RKO (cell line): ENCODE results near the gene DNMT1.
"Not testable (repeated sequence)": the region's sequence is repeated elsewhere in the genome, so short reads cannot be mapped to it uniquely, and the experiment has no call there.

Experiments
- DNase-seq: peaks from one replicate; pipeline ENCODE4 v3.0.0-alpha.2; 2016; ENCODE audit warnings: low spot score

Gene DNMT1

GRCh38 chr19:10182847-10183246 is 11.9 kb downstream of the DNMT1 start:
- no peak for DNase-seq

- DNase-seq = no peak
Observed at GRCh38 chr19:10182076-10182475, 12.7 kb downstream of the DNMT1 start.

- no peak for DNase-seq
Observed at GRCh38 chr19:10180459-10180858, 14.3 kb downstream of the DNMT1 start.

- DNase-seq = not testable (repeated sequence)
Observed at GRCh38 chr19:10180024-10180423, 14.7 kb downstream of the DNMT1 start.

GRCh38 chr19:10173527-10173926 is 21.2 kb downstream of the DNMT1 start:
- DNase-seq = no peak

- no peak for DNase-seq
Observed at GRCh38 chr19:10168386-10168948, 26.3 kb downstream of the DNMT1 start.

- DNase-seq = no peak
Observed at GRCh38 chr19:10167459-10167858, 27.3 kb downstream of the DNMT1 start.

GRCh38 chr19:10166501-10166900 is 28.3 kb downstream of the DNMT1 start:
- DNase-seq = not testable (repeated sequence)

GRCh38 chr19:10166046-10166445 is 28.7 kb downstream of the DNMT1 start:
- no peak for DNase-seq

GRCh38 chr19:10163536-10163935 is 31.2 kb downstream of the DNMT1 start:
- DNase-seq = no peak

- DNase-seq = no peak
Observed at GRCh38 chr19:10159610-10160009, 35.1 kb downstream of the DNMT1 start.

- no peak for DNase-seq
Observed at GRCh38 chr19:10158485-10158884, 36.3 kb downstream of the DNMT1 start.

- no peak for DNase-seq
Observed at GRCh38 chr19:10158071-10158470, 36.7 kb downstream of the DNMT1 start.

- DNase-seq = peak; percentile 63
Observed at GRCh38 chr19:10155839-10156238, 38.9 kb downstream of the DNMT1 start.

GRCh38 chr19:10152100-10152499 is 42.7 kb downstream of the DNMT1 start:
- peak; percentile 38 for DNase-seq

- no peak for DNase-seq
Observed at GRCh38 chr19:10151521-10151920, 43.2 kb downstream of the DNMT1 start.

- no peak for DNase-seq
Observed at GRCh38 chr19:10149427-10149826, 45.3 kb downstream of the DNMT1 start.

GRCh38 chr19:10146142-10146541 is 48.6 kb downstream of the DNMT1 start:
- no peak for DNase-seq

- no peak for DNase-seq
Observed at GRCh38 chr19:10145031-10145430, 49.7 kb downstream of the DNMT1 start.

GRCh38 chr19:10144361-10144760 is 50.4 kb downstream of the DNMT1 start:
- no peak for DNase-seq

GRCh38 chr19:10143681-10144080 is 51.1 kb downstream of the DNMT1 start:
- DNase-seq = no peak

GRCh38 chr19:10142701-10143375 is 51.9 kb downstream of the DNMT1 start:
- no peak for DNase-seq

- DNase-seq = no peak
Observed at GRCh38 chr19:10141973-10142372, 52.8 kb downstream of the DNMT1 start.

GRCh38 chr19:10141479-10141878 is 53.3 kb downstream of the DNMT1 start:
- DNase-seq = no peak
